Endodermal cell (in vitro differentiated cells): Measurements from ENCODE around the gene C1orf21. TPM values are rescaled to one million over a fixed set of nuclear protein-coding genes. Genes with fewer than 3 reads are reported as not detected.

ENCODE experiments used
- DNase-seq: peaks from one replicate; pipeline ENCODE4 v3.0.0-alpha.2; 2017
- H3K27ac ChIP-seq: 2 replicates; pipeline ENCODE4 v1.5.1; 2013; ENCODE audit warnings: mild to moderate bottlenecking, low read depth, low read length, moderate library complexity
- H3K27me3 ChIP-seq: 2 replicates; pipeline ENCODE4 v1.6.1; 2013; ENCODE audit warnings: mild to moderate bottlenecking, low read length, moderate library complexity; ENCODE audit not compliant: insufficient read depth, control insufficient read depth, poor library complexity, severe bottlenecking
- H3K36me3 ChIP-seq: 2 replicates; pipeline ENCODE4 v1.7.0; 2013; ENCODE audit warnings: mild to moderate bottlenecking, low read length, moderate library complexity; ENCODE audit not compliant: control insufficient read depth, insufficient read depth
- H3K4me1 ChIP-seq: one replicate; pipeline ENCODE4 v1.7.0; 2013; ENCODE audit warnings: low read length; ENCODE audit not compliant: control insufficient read depth, insufficient read depth
- H3K4me3 ChIP-seq: 2 replicates; pipeline ENCODE4 v1.5.1; 2013; ENCODE audit warnings: mild to moderate bottlenecking, low read length, moderate library complexity
- H3K9ac ChIP-seq: 2 replicates; pipeline ENCODE4 v1.6.1; 2013; ENCODE audit warnings: mild to moderate bottlenecking, low read length, moderate library complexity; ENCODE audit not compliant: poor library complexity, severe bottlenecking; ENCODE audit errors: extremely low read depth
- H3K9me3 ChIP-seq: 2 replicates; pipeline ENCODE4 v1.6.1; 2013; ENCODE audit warnings: mild to moderate bottlenecking, low read length, moderate library complexity; ENCODE audit not compliant: control insufficient read depth
- H3K27ac Mint-ChIP-seq: 2 replicates; pipeline ENCODE4 v1.8.0; 2020; ENCODE audit warnings: mixed read lengths
- H3K27me3 Mint-ChIP-seq: 2 replicates; pipeline ENCODE4 v1.8.0; 2021; ENCODE audit warnings: mild to moderate bottlenecking, mixed read lengths; ENCODE audit not compliant: insufficient read depth
- H3K36me3 Mint-ChIP-seq: 2 replicates; pipeline ENCODE4 v1.8.0; 2020; ENCODE audit warnings: low read depth, mixed read lengths
- H3K4me1 Mint-ChIP-seq: 2 replicates; pipeline ENCODE4 v1.8.0; 2020; ENCODE audit warnings: mixed read lengths
- H3K4me3 Mint-ChIP-seq: 2 replicates; pipeline ENCODE4 v1.8.0; 2020; ENCODE audit warnings: mild to moderate bottlenecking, moderate library complexity, mixed read lengths
- H3K9me3 Mint-ChIP-seq: 2 replicates; pipeline ENCODE4 v1.8.0; 2020; ENCODE audit warnings: mild to moderate bottlenecking, mixed read lengths
- WGBS, 2 experiments: methylation state at CpG; one replicate each; pipeline versions ENCODE4 v1.1.5 to v1.1.7; 2013; ENCODE audit warnings: missing lambda C conversion rate in 2 of 2, mixed read lengths in 1 of 2; ENCODE audit not compliant: insufficient coverage in 1 of 2, insufficient read length in 1 of 2; 5-methylcytosine and 5-hydroxymethylcytosine counted together
- total RNA-seq, 2 donors: library from RNA; stranded (reverse); fragmentation: NEBNext Ultra II Directional in 1 of 2; extraction: Animal tissue kit (Norgen Biotek cat#: 25700) in 1 of 2; gene quantifications; 2 replicates in 1 of 2; 3 replicates in 1 of 2; pipeline ENCODE4 v1.2.1, GENCODE V29; 2021
- TF ChIP-seq, protein P1 (sequence below): fragments of 200-600 bp; sonication (generic); conservative IDR thresholded peaks from 2 replicates; pipeline ENCODE4 v1.5.0; 2021; ENCODE audit warnings: antibody characterized with exemption, mild to moderate bottlenecking

Gene C1orf21
- total RNA-seq, 2 donors from 2014 or later: 9.1 to 10.2 TPM

DNA sequence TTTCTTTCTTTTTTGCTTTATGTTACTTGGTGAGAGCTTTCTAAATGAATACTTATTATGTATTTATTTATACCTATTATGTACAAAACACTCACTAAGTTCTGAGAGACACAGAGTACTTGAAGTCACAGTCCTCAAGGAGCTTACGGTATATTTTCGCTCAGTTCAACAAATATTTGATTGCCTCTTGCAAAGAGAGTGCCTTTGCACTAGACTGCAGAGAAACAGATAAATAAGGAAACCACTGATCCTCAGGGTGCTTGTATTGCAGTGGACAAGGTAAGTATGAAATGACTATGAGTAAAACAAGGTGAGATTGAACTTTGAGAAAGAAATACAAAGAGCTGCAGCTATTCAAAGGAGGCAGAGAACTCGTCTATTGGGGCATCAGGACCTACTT lies 123.3 kb downstream of the C1orf21 start:
- no peak overlapping the region for H3K4me3 Mint-ChIP-seq
- H3K36me3 Mint-ChIP-seq: no peaks in the 10 kb centered on the region
- H3K27me3 Mint-ChIP-seq: no peaks in the 10 kb centered on the region
- H3K27ac Mint-ChIP-seq: no peak overlapping the region
- H3K36me3 ChIP-seq: peaks cover 6% of the 10 kb centered on the region
- WGBS, 2 experiments: 92 to 94% methylated on average over 3 of the region's 3 CpGs
- H3K9me3 Mint-ChIP-seq: no peaks in the 10 kb centered on the region
- no peak overlapping the region for H3K9ac ChIP-seq
- TF ChIP-seq, protein P1, sequence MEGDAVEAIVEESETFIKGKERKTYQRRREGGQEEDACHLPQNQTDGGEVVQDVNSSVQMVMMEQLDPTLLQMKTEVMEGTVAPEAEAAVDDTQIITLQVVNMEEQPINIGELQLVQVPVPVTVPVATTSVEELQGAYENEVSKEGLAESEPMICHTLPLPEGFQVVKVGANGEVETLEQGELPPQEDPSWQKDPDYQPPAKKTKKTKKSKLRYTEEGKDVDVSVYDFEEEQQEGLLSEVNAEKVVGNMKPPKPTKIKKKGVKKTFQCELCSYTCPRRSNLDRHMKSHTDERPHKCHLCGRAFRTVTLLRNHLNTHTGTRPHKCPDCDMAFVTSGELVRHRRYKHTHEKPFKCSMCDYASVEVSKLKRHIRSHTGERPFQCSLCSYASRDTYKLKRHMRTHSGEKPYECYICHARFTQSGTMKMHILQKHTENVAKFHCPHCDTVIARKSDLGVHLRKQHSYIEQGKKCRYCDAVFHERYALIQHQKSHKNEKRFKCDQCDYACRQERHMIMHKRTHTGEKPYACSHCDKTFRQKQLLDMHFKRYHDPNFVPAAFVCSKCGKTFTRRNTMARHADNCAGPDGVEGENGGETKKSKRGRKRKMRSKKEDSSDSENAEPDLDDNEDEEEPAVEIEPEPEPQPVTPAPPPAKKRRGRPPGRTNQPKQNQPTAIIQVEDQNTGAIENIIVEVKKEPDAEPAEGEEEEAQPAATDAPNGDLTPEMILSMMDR: no peak
- H3K9me3 ChIP-seq: no peaks in the 10 kb centered on the region
- no peaks in the 10 kb centered on the region for H3K27me3 ChIP-seq
- no peak overlapping the region for H3K27ac ChIP-seq
- H3K4me1 Mint-ChIP-seq: peaks cover 14% of the 10 kb centered on the region
- DNase-seq: no peak
- no peak overlapping the region for H3K4me3 ChIP-seq
- peaks cover 4% of the 10 kb centered on the region for H3K4me1 ChIP-seq

DNA sequence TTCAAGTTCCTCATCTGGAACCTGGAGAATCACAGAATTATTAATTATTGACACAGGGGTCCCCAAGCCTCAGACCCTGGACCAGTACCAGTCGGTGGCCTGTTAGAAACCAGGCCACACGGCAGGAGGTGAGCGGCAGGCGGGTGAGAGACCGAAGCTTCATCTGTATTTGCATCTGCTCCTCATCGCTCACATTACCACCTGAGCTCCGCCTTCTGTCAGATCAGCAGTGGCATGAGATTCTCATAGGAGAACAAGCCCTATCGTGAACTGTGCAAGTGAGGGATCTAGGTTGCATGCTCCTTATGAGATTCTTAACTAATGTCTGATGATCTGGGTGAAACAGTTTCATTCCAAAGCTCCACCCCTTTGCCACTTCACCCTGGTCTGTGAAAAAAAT lies 125.9 kb downstream of the C1orf21 start:
- no peak overlapping the region for H3K4me3 ChIP-seq
- 87% methylated on average over 8 of the region's 8 CpGs for WGBS, 2 experiments
- DNase-seq: no peak
- H3K9me3 Mint-ChIP-seq: no peaks in the 10 kb centered on the region
- H3K4me1 Mint-ChIP-seq: peaks cover 6% of the 10 kb centered on the region
- H3K27me3 ChIP-seq: no peaks in the 10 kb centered on the region
- no peaks in the 10 kb centered on the region for H3K36me3 Mint-ChIP-seq
- no peak overlapping the region for H3K4me3 Mint-ChIP-seq
- H3K27ac Mint-ChIP-seq: no peak overlapping the region
- TF ChIP-seq, protein P1: no peak
- H3K27ac ChIP-seq: no peak overlapping the region
- no peaks in the 10 kb centered on the region for H3K9me3 ChIP-seq
- no peaks in the 10 kb centered on the region for H3K27me3 Mint-ChIP-seq
- peaks cover 4% of the 10 kb centered on the region for H3K4me1 ChIP-seq
- H3K9ac ChIP-seq: no peak overlapping the region
- peaks cover 6% of the 10 kb centered on the region for H3K36me3 ChIP-seq

DNA sequence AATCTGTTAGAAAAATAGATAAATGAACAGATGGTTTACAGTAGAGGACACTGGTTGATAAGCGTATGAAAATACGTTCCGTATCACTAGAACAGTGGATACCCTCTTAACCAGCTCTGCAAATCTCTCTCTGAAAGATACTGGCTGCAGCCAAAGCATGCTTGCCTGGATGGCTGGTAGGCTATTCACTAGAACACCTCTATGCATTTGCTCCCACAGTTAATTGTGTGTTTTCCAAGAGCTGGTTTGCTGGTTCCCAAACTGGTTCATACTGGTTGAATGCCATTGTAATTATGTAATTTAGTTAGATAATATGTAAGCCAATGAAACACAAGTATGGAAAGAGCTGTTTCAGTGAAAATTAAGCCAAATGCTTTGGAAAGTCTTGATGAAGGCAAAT lies 126.6 kb downstream of the C1orf21 start:
- H3K4me3 Mint-ChIP-seq: no peak overlapping the region
- H3K27ac ChIP-seq: no peak overlapping the region
- H3K4me1 ChIP-seq: peaks cover 4% of the 10 kb centered on the region
- no peaks in the 10 kb centered on the region for H3K9me3 Mint-ChIP-seq
- TF ChIP-seq, protein P1: no peak
- 93% methylated on average over 3 of the region's 3 CpGs; no CpG with 5 or more reads in 1 of the 2 experiments for WGBS, 2 experiments
- H3K27me3 ChIP-seq: no peaks in the 10 kb centered on the region
- peaks cover 3% of the 10 kb centered on the region for H3K4me1 Mint-ChIP-seq
- H3K36me3 ChIP-seq: peaks cover 6% of the 10 kb centered on the region
- DNase-seq: no peak
- H3K9me3 ChIP-seq: no peaks in the 10 kb centered on the region
- no peaks in the 10 kb centered on the region for H3K36me3 Mint-ChIP-seq
- H3K27me3 Mint-ChIP-seq: no peaks in the 10 kb centered on the region
- H3K9ac ChIP-seq: no peak overlapping the region
- H3K27ac Mint-ChIP-seq: no peak overlapping the region
- no peak overlapping the region for H3K4me3 ChIP-seq
